Activated CD4-positive, alpha-beta T cell treated with anti-CD3 and anti-CD28 coated beads for 36 hours (primary cell): Measurements from ENCODE around the gene IKZF4. TPM values are rescaled to one million over a fixed set of nuclear protein-coding genes. Genes with fewer than 3 reads are reported as not detected.

Source experiments
- ATAC-seq: fragments of 200-7000 bp; cut with Tn5 transposase; one replicate; pipeline ENCODE4 v1.10.0; 2021; ENCODE audit warnings: mild to moderate bottlenecking, moderate library complexity
- CTCF ChIA-PET: fragments of 350-600 bp; sonication (Branson Sonifier 250); formaldehyde crosslinking; loops from one replicate; lab custom pipeline; 2021; ENCODE audit warnings: antibody characterized with exemption; lab: Charles Lee
- POLR2A ChIA-PET: fragments of 350-600 bp; sonication (Branson Sonifier 250); formaldehyde crosslinking; loops from one replicate; lab custom pipeline; 2021; ENCODE audit warnings: antibody characterized with exemption, inconsistent platforms; lab: Charles Lee
- DNase-seq: peaks from one replicate; pipeline ENCODE4 v3.0.0-alpha.2; 2020
- H3K27ac Mint-ChIP-seq: one replicate; pipeline ENCODE4 v1.8.0; 2021; ENCODE audit warnings: mixed read lengths
- H3K27me3 Mint-ChIP-seq: one replicate; pipeline ENCODE4 v1.8.0; 2021; ENCODE audit warnings: mixed read lengths
- H3K36me3 Mint-ChIP-seq: one replicate; pipeline ENCODE4 v1.8.0; 2021; ENCODE audit warnings: low read depth, mixed read lengths
- H3K4me1 Mint-ChIP-seq: one replicate; pipeline ENCODE4 v1.8.0; 2021; ENCODE audit warnings: mixed read lengths
- H3K4me3 Mint-ChIP-seq: one replicate; pipeline ENCODE4 v1.8.0; 2021; ENCODE audit warnings: mild to moderate bottlenecking, moderate library complexity, mixed read lengths
- H3K9me3 Mint-ChIP-seq: one replicate; pipeline ENCODE4 v1.8.0; 2021; ENCODE audit warnings: low read depth, mixed read lengths
- intact Hi-C, 2 experiments: fragments of 100-400 bp; cut with DNase I in 1 of 2; cut with micrococcal nuclease in 1 of 2; formaldehyde crosslinking; loops; one replicate each; pipeline versions ENCODE4 v1.14.2 to v1.15.1; 2022 to 2024; cut with DNase I, micrococcal nuclease
- total RNA-seq, 2 experiments: library from RNA; stranded (reverse); gene quantifications; one replicate each; pipeline ENCODE4 v1.2.3, GENCODE V29; 2021

IKZF4 gene
- total RNA-seq, 2 experiments from 2014 or later = 14.9 to 16.3 TPM

DNA sequence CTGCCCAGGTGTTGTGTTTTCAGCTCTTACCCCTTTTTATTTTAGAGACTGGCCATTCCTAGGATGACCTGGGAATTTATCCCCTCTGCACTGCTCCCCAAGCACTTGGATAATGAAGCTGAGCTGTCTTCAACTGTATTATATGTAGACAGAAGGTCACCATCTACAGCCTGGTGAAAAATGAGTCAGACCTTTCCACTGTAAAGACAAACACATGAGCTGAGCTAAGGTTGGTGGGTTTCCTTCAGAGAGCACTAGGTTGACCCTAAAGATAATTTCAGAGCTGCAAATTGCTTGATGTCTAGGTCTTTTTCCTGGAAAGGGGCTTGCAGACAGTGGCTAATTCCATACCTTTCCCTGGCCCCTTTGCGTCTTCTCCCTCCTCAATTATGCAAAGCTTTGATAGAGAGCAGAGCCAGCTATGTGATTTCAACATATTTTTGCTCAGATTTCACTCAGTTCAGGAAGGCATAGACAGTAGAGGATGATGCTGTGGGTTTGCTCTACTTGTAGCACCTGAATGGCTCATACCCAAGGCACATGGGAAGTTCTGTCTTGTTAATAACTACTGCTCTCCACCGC is 9.2 kb upstream of the IKZF4 start:
- intact Hi-C loops = no loop called here

DNA sequence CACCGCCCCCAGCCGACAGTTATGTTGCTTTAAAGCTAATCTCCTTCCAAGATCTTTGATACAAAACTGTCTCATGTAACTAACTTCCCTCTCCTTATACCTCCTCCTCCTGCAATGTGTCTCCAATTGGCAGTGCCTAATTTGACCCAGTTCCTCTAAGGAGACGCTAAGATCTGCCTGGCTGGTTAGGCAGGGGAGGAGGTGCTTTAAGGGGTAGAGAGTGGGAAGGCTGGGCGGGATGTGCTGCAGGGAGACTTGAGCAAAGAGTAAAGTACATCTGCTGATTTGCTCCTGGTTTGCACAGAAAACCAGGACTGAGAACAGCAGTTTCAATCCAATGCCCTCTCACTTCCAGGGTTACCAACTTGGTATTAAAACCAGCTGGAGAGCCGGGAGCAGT is 7.4 kb upstream of the IKZF4 start:
- DNase-seq = no peak
- Mint-ChIP-seq H3K4me1 (peaks cover 16% of the 10 kb centered on the region), H3K27me3 (no peaks in the 10 kb centered on the region), H3K9me3 (no peaks in the 10 kb centered on the region), H3K27ac (no peak overlapping the region), H3K4me3 (no peak overlapping the region), H3K36me3 (peaks cover 3% of the 10 kb centered on the region)
- intact Hi-C loops = no loop called here
- CTCF ChIA-PET = interaction anchor here (0.6 to 5.0 kb wide), 4 partner anchors 15 to 99 kb away, joined by 3 to 32 read pairs (median 4); no protein-coding TSS in a partner anchor
- POLR2A ChIA-PET = interaction anchor here (0.6 kb wide), 1 partner anchor 74 kb away, joined by 8 read pairs; no protein-coding TSS in a partner anchor
- ATAC-seq = no peak

More for the DNA sequence above, 9.2 kb upstream of the IKZF4 start:
- Mint-ChIP-seq H3K4me1 (peaks cover 28% of the 10 kb centered on the region), H3K9me3 (no peaks in the 10 kb centered on the region), H3K27ac (no peak overlapping the region), H3K27me3 (no peaks in the 10 kb centered on the region), H3K36me3 (no peaks in the 10 kb centered on the region), H3K4me3 (no peak overlapping the region)
- CTCF ChIA-PET = interaction anchor here (0.5 to 5.0 kb wide), 7 partner anchors 9 to 85 kb away, joined by 3 to 32 read pairs (median 3); partner anchors contain the start of gene IKZF4
- DNase-seq (no peak), ATAC-seq (no peak)
- POLR2A ChIA-PET = interaction anchor here (0.6 kb wide), 1 partner anchor 53 kb away, joined by 4 read pairs; no protein-coding TSS in a partner anchor

DNA sequence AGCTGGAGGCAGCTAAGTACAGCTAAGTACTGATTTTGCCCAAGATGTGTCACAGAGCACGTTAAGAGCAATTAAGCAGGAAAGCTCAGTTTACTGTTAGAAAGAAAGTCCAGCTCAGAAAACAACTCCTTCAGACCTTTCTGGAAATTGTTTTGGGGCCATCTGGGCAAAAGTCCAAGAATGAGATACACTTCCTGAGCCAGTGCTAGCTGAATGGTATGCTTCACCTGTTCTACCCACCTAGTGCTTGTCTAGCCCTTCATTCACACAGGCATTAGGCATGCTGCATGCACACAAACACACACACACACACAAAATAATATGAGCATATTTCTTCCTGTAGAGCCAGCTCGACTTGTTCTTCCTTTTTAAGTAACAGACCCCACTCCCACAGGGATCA is 6.6 kb upstream of the IKZF4 start:
- ChIA-PET POLR2A (interaction anchor here (0.6 kb wide), 1 partner anchor 75 kb away, joined by 8 read pairs; no protein-coding TSS in a partner anchor), CTCF (interaction anchor here (0.7 to 5.0 kb wide), 3 partner anchors 14 to 98 kb away, joined by 3 to 32 read pairs (median 6); no protein-coding TSS in a partner anchor)
- Mint-ChIP-seq H3K27ac (no peak overlapping the region), H3K36me3 (peaks cover 4% of the 10 kb centered on the region), H3K4me1 (peaks cover 12% of the 10 kb centered on the region), H3K9me3 (no peaks in the 10 kb centered on the region), H3K4me3 (no peak overlapping the region), H3K27me3 (no peaks in the 10 kb centered on the region)
- intact Hi-C loops = no loop called here
- ATAC-seq = no peak
- no peak for DNase-seq

DNA sequence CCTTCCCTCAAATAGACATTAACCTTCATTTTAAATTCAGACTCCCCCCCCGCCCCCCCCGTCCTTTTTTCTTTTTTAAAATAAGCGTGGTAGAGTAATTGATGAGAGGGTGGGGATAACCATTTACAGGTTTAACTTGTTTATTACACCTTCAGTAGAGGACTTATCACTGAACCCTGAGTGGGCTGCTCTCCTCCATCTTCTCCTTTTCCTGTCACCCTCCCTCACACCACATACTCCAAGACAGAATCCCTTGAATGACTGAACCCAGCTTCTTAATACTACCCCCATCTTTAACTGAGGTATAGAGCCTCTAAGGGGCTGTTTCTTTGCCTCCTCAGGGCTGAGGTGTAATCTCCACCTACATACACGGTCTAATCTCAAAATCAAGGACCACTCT is 3.7 kb upstream of the IKZF4 start:
- Mint-ChIP-seq H3K36me3 (peaks cover 6% of the 10 kb centered on the region), H3K27me3 (no peaks in the 10 kb centered on the region), H3K27ac (no peak overlapping the region), H3K4me1 (peaks cover 19% of the 10 kb centered on the region), H3K4me3 (no peak overlapping the region), H3K9me3 (no peaks in the 10 kb centered on the region)
- intact Hi-C loops = no loop called here
- no peak for DNase-seq
- CTCF ChIA-PET = interaction anchor here (0.5 to 1.0 kb wide), 3 partner anchors 12 to 96 kb away, joined by 4 to 6 read pairs (median 5); no protein-coding TSS in a partner anchor
- ATAC-seq = no peak
- POLR2A ChIA-PET = no interaction called here

DNA sequence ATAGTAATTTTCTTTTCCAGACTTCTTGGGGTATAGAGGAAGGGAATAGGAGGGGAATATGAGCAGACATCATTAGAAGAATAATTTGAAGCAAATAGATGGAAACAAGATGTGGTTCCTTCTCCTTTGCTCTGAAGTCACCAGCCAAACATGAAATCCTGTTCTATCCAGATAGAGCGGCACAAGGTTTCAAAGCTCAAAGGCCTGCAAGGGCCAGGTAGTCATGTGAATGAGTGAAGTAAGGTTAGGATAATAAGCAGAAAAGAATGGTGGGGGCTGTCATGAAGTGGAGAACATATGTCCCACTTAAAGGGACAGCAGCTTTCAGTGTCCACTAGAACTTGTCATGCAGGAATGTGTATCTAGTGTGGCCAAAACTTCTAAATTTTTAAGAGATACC is 2.5 kb upstream of the IKZF4 start:
- no peak overlapping the region for H3K4me3 Mint-ChIP-seq
- peaks cover 19% of the 10 kb centered on the region for H3K4me1 Mint-ChIP-seq
- POLR2A ChIA-PET = no interaction called here
- H3K27me3 Mint-ChIP-seq = no peaks in the 10 kb centered on the region
- H3K36me3 Mint-ChIP-seq = peaks cover 7% of the 10 kb centered on the region
- ATAC-seq (no peak), DNase-seq (no peak)
- intact Hi-C loops = no loop called here
- H3K9me3 Mint-ChIP-seq = no peaks in the 10 kb centered on the region
- CTCF ChIA-PET = interaction anchor here (0.7 to 2.6 kb wide), 4 partner anchors 9 to 33 kb away, joined by 3 to 7 read pairs (median 4); no protein-coding TSS in a partner anchor
- no peak overlapping the region for H3K27ac Mint-ChIP-seq

DNA sequence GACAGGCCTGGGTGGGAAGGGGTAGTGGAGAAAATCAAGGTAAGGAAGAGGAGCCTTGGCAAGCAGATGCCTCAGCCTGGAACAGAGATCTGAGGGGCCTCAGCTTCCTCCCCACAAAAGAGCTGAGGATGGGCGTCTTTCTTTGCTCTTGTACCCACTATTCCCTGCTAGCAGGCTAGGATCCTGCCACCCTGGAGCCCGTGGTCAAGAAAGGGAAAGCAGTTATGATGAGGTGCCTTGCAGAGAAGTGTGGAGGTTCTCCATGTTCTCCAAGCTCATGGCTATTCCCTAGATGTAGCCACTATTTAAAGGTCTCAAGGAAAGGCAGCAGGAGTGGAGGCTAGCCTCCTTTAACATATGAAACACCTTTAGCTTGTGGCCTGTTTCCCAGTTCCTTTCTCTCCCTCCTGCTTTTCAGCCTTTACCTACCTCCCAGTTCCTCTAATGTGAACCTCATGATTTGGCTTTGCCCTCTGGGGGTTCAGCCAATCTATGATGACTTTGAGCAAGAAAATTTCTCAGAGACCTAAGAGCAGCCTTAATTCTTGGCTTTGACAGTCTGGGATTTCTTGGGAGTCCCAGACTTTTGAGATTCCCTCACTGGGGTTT is 1.1 kb downstream of the IKZF4 start:
- peak overlapping the region; percentile 95 for H3K27ac Mint-ChIP-seq
- peaks cover 23% of the 10 kb centered on the region for H3K36me3 Mint-ChIP-seq
- H3K27me3 Mint-ChIP-seq = no peaks in the 10 kb centered on the region
- ChIA-PET CTCF (interaction anchor here (0.7 to 2.2 kb wide), 10 partner anchors 11 to 283 kb away, joined by 3 to 10 read pairs (median 4); partner anchors contain the start of gene SUOX), POLR2A (interaction anchor here (0.7 to 0.9 kb wide), 2 partner anchors 15 to 82 kb away, joined by 3 to 4 read pairs; no protein-coding TSS in a partner anchor)
- no peak for DNase-seq
- no peaks in the 10 kb centered on the region for H3K9me3 Mint-ChIP-seq
- peak; percentile 5 for ATAC-seq
- peak overlapping the region; percentile 80 for H3K4me3 Mint-ChIP-seq
- H3K4me1 Mint-ChIP-seq = peaks cover 22% of the 10 kb centered on the region
- intact Hi-C loops = loop anchor here (1.0 to 2.0 kb wide), 3 partner anchors 15 to 19 kb away; partner anchors contain the start of gene RPS26 (in 2 of the 2)

DNA sequence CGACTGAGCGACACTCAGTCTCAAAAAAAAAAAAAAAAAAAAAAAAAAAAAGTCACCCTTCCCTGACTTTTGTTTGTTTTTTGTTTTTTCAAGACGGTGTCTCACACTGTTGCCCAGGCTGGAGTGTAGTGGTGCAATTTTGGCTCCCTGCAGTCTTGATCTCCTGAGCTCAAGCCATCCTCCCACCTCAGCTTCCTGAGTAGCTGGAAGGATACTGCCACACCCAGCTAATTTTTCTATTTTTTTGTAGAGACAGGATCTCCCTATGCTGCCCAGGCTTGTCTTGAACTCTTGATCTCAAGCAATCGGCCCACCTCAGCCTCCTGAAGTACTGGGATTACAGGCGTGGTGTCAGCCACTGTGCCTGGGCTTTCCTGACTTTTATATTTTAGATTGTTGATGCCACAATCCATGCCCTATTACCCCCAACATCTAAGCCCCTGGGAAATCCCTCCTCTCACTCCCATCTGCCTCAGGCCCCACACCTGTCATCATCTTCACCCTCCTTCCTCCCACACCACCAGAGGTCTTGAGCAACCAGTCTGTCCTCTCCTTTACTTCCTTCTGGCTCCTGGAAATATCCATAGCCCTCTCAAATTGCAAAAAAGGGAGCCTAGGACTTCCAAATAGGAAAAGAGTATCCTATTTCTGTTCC is 7.8 kb downstream of the IKZF4 start:
- CTCF ChIA-PET = interaction anchor here (0.6 to 5.2 kb wide), 17 partner anchors 8 to 311 kb away, joined by 3 to 69 read pairs (median 4); partner anchors contain the start of genes IKZF4 and SUOX
- no peaks in the 10 kb centered on the region for H3K27me3 Mint-ChIP-seq
- H3K4me3 Mint-ChIP-seq = no peak overlapping the region
- ATAC-seq = no peak
- POLR2A ChIA-PET = no interaction called here
- intact Hi-C loops = loop anchor here (1.0 kb wide), 1 partner anchor 32 kb away; no protein-coding TSS in a partner anchor
- H3K4me1 Mint-ChIP-seq = peaks cover 32% of the 10 kb centered on the region
- H3K27ac Mint-ChIP-seq = peak overlapping the region; percentile 10
- H3K9me3 Mint-ChIP-seq = no peaks in the 10 kb centered on the region
- peaks cover 58% of the 10 kb centered on the region for H3K36me3 Mint-ChIP-seq
- DNase-seq = no peak

DNA sequence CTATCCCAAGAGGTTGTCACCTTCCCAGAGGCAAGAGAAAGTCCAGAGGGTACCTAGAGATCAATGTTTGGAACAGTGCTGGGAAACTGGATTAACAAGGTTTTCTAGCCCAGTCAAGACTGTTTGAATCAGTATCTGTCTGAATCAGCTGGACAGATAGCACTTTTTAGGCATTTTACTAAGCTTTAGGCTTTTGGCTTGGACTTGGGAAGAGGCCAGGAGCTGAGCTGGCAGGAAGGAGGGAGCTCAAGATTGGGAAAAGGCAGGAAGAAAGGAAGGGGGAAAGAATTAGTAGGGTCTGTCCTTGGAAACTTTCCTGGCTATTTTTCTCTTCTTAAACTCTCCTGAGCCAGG is 8.3 kb downstream of the IKZF4 start:
- H3K36me3 Mint-ChIP-seq = peaks cover 57% of the 10 kb centered on the region
- CTCF ChIA-PET = interaction anchor here (0.6 to 5.2 kb wide), 29 partner anchors 9 to 312 kb away, joined by 3 to 69 read pairs (median 4); partner anchors contain the start of genes ERBB3, IKZF4, RAB5B and SUOX
- no peaks in the 10 kb centered on the region for H3K27me3 Mint-ChIP-seq
- peaks cover 29% of the 10 kb centered on the region for H3K4me1 Mint-ChIP-seq
- ATAC-seq (no peak), DNase-seq (no peak)
- no peak overlapping the region for H3K4me3 Mint-ChIP-seq
- H3K27ac Mint-ChIP-seq = no peak overlapping the region
- no peaks in the 10 kb centered on the region for H3K9me3 Mint-ChIP-seq
- POLR2A ChIA-PET = interaction anchor here (0.6 kb wide), 1 partner anchor 105 kb away, joined by 4 read pairs; no protein-coding TSS in a partner anchor
- intact Hi-C loops = loop anchor here (1.0 kb wide), 1 partner anchor 33 kb away; no protein-coding TSS in a partner anchor

DNA sequence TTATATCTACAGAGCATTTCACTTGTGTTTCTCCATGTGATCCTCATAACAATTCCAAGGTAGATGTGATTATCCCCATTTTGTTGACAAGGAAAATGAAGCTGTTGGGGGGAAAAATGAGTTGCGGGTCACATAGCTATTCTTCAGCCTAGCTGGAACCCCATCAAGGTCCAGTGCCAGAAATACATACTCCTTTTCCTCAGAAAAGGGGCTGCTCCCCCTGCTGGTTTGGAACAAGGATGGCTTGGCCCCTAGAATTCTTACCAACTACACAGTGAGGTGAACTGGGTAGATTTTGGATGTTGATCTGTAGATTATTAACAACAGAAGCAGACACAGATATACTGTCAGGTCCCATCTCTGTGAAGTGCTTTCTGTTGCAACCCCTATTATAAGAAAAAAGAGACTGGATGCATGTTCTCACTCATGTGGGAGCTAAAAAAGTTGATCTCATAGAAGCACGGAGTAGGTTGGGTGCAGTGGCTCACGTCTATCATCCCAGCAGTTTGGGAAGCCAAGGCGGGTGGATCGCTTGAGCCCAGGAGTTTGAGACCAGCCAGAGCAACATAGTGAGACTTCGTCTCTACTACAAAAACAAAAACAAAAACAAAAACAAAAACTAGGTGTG is 8.9 kb downstream of the IKZF4 start:
- Mint-ChIP-seq H3K9me3 (no peaks in the 10 kb centered on the region), H3K4me3 (no peak overlapping the region), H3K27me3 (no peaks in the 10 kb centered on the region), H3K36me3 (peaks cover 56% of the 10 kb centered on the region), H3K4me1 (peaks cover 29% of the 10 kb centered on the region), H3K27ac (no peak overlapping the region)
- POLR2A ChIA-PET = interaction anchor here (0.6 to 0.7 kb wide), 2 partner anchors 106 to 212 kb away, joined by 4 read pairs; partner anchors contain the start of gene ORMDL2
- CTCF ChIA-PET = interaction anchor here (0.6 to 5.2 kb wide), 29 partner anchors 8 to 1626 kb away, joined by 3 to 69 read pairs (median 4); partner anchors contain the start of genes ERBB3, IKZF4, RAB5B and SUOX
- intact Hi-C loops = loop anchor here (1.0 kb wide), 1 partner anchor 33 kb away; no protein-coding TSS in a partner anchor
- peak; percentile 63 for DNase-seq
- peak; percentile 60 for ATAC-seq

DNA sequence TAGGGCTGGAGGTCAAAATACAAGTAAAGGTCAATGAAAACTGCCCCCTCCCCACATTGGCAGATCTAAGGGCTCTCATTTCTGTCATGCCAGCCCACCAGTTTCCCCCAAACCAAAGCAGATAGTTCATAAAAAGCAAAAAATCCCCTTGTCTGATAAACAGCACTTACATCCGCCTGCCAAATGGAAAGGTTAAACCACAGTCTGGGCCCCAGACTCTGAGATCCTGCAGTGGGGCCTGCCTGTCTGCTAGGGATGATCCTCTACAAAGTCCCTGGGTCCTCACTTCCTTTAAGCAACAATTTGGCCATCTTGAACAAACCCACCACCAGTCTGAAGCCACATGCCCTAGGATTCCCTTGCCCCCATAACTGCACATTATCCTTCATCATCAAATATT is 11.1 kb downstream of the IKZF4 start:
- ATAC-seq (peak; percentile 72), DNase-seq (peak; percentile 54)
- intact Hi-C loops = no loop called here
- peaks cover 32% of the 10 kb centered on the region for H3K4me1 Mint-ChIP-seq
- no peaks in the 10 kb centered on the region for H3K27me3 Mint-ChIP-seq
- peaks cover 59% of the 10 kb centered on the region for H3K36me3 Mint-ChIP-seq
- CTCF ChIA-PET = interaction anchor here (0.6 to 2.8 kb wide), 3 partner anchors 17 to 1152 kb away, joined by 3 to 12 read pairs (median 3); partner anchors contain the start of gene SUOX
- peak overlapping the region; percentile 40 for H3K4me3 Mint-ChIP-seq
- H3K27ac Mint-ChIP-seq = peak overlapping the region; percentile 86
- POLR2A ChIA-PET = no interaction called here
- no peaks in the 10 kb centered on the region for H3K9me3 Mint-ChIP-seq
